Erythroblast (primary cell): Measurements from ENCODE around the gene ALG14.

Source experiments
- DNase-seq, 2 experiments: peaks; one replicate each; lab custom pipeline; 2025; lab: John Stamatoyannopoulos, UW
- GATA1 ChIP-seq: IDR thresholded peaks from 2 replicates; pipeline ENCODE4 v1.6.1; 2011; ENCODE audit warnings: low read depth, mild to moderate bottlenecking, control low read depth, low read length, moderate library complexity
- POLR2A ChIP-seq: IDR thresholded peaks from 2 replicates; pipeline ENCODE4 v1.6.1; 2011; ENCODE audit warnings: mild to moderate bottlenecking, low read length

The ALG14 gene

GRCh38 chr1:94962409-94963265, 110.1 kb downstream of the ALG14 start:
- DNase-seq, result peak; percentile 20 to 27
- no peak for TF ChIP-seq GATA1
- TF ChIP-seq POLR2A, result no peak

- DNase-seq, result no peak
- TF ChIP-seq GATA1, result no peak
- TF ChIP-seq POLR2A, result no peak
Measured at GRCh38 chr1:94961988-94962387, 110.8 kb downstream of the ALG14 start.

- no peak for DNase-seq
- no peak for TF ChIP-seq GATA1
- TF ChIP-seq POLR2A, result no peak
Measured at GRCh38 chr1:94961582-94961981, 111.2 kb downstream of the ALG14 start.

GRCh38 chr1:94958081-94958480, 114.7 kb downstream of the ALG14 start:
- DNase-seq, result no peak
- no peak for TF ChIP-seq GATA1
- no peak for TF ChIP-seq POLR2A

GRCh38 chr1:94955767-94956632, 116.8 kb downstream of the ALG14 start:
- DNase-seq, result no peak
- TF ChIP-seq GATA1 (no peak), POLR2A (no peak)

- no peak for DNase-seq
- TF ChIP-seq GATA1 (no peak), POLR2A (no peak)
Measured at GRCh38 chr1:94954263-94955220, 118.2 kb downstream of the ALG14 start.

- no peak for DNase-seq
- TF ChIP-seq POLR2A (no peak), GATA1 (no peak)
Measured at GRCh38 chr1:94953746-94954145, 119.0 kb downstream of the ALG14 start.

GRCh38 chr1:94953107-94953506, 119.6 kb downstream of the ALG14 start:
- TF ChIP-seq GATA1, result no peak
- no peak for TF ChIP-seq POLR2A
- no peak for DNase-seq

- no peak for DNase-seq
Measured at GRCh38 chr1:94952539-94952938, 120.2 kb downstream of the ALG14 start.

GRCh38 chr1:94951509-94952208, 121.1 kb downstream of the ALG14 start:
- no peak for DNase-seq
- TF ChIP-seq POLR2A (no peak), GATA1 (no peak)

More at GRCh38 chr1:94952539-94952938, 120.2 kb downstream of the ALG14 start:
- TF ChIP-seq POLR2A (no peak), GATA1 (no peak)

GRCh38 chr1:94951046-94951445, 121.7 kb downstream of the ALG14 start:
- no peak for TF ChIP-seq POLR2A
- TF ChIP-seq GATA1, result no peak
- DNase-seq, result no peak

GRCh38 chr1:94949681-94950661, 122.8 kb downstream of the ALG14 start:
- DNase-seq, result no peak
- TF ChIP-seq POLR2A (no peak), GATA1 (no peak)
